Measurements from ENCODE around the gene NLRC5.

- TF ChIP-seq EP300 (IDR thresholded peaks at IDR 0.05) (no peak), POLR2A (IDR thresholded peaks at IDR 0.05) (no peak), CTCF (IDR thresholded peaks at IDR 0.05) (no peak)
Observed at GRCh38 chr16:57007050-57007449, 17.7 kb downstream of the NLRC5 start.
